PFSK-1 (cell line): ENCODE results near the gene EPHA8. TPM values are rescaled to one million over a fixed set of nuclear protein-coding genes. Genes with fewer than 3 reads are reported as not detected.

ENCODE experiments used
- FOXP2 ChIP-seq: optimal IDR thresholded peaks from 2 replicates; pipeline ENCODE3; 2011; ENCODE audit warnings: borderline replicate concordance, control low read depth, inconsistent platforms; ENCODE audit not compliant: insufficient read depth; ENCODE audit errors: extremely low read length, extremely low read depth
- POLR2AphosphoS5 ChIP-seq: IDR thresholded peaks from 2 replicates; pipeline ENCODE4 v1.6.1; 2012; ENCODE audit warnings: low read depth, mild to moderate bottlenecking, control low read depth, low read length, moderate library complexity
- SIN3A ChIP-seq: IDR thresholded peaks from 2 replicates; pipeline ENCODE4 v1.6.1; 2012; ENCODE audit warnings: mild to moderate bottlenecking, low read length, moderate library complexity, borderline replicate concordance; ENCODE audit not compliant: insufficient read depth
- TAF1 ChIP-seq: IDR thresholded peaks from 2 replicates; pipeline ENCODE4 v1.6.1; 2012; ENCODE audit warnings: low read length, control low read depth, borderline replicate concordance; ENCODE audit not compliant: insufficient read depth
- polyA plus RNA-seq: library from polyadenylated mRNA; unstranded; fragments of >200 nt; gene quantifications from one replicate; pipeline ENCODE4 v1.2.1, GENCODE V29; 2012; ENCODE audit warnings: low read depth, missing spikeins; ENCODE audit not compliant: insufficient read length
- TF ChIP-seq, protein P1 (sequence below), 2 experiments: IDR thresholded peaks; 2 replicates each; pipeline versions ENCODE4 v1.6.1 to v1.8.0; 2011 to 2012; ENCODE audit warnings: low read depth in 2 of 2, low read length in 2 of 2, control low read depth in 1 of 2, inconsistent platforms in 1 of 2, mild to moderate bottlenecking in 1 of 2, moderate library complexity in 1 of 2; ENCODE audit not compliant: insufficient read depth in 1 of 2

The EPHA8 gene
- polyA plus RNA-seq: not detected

DNA sequence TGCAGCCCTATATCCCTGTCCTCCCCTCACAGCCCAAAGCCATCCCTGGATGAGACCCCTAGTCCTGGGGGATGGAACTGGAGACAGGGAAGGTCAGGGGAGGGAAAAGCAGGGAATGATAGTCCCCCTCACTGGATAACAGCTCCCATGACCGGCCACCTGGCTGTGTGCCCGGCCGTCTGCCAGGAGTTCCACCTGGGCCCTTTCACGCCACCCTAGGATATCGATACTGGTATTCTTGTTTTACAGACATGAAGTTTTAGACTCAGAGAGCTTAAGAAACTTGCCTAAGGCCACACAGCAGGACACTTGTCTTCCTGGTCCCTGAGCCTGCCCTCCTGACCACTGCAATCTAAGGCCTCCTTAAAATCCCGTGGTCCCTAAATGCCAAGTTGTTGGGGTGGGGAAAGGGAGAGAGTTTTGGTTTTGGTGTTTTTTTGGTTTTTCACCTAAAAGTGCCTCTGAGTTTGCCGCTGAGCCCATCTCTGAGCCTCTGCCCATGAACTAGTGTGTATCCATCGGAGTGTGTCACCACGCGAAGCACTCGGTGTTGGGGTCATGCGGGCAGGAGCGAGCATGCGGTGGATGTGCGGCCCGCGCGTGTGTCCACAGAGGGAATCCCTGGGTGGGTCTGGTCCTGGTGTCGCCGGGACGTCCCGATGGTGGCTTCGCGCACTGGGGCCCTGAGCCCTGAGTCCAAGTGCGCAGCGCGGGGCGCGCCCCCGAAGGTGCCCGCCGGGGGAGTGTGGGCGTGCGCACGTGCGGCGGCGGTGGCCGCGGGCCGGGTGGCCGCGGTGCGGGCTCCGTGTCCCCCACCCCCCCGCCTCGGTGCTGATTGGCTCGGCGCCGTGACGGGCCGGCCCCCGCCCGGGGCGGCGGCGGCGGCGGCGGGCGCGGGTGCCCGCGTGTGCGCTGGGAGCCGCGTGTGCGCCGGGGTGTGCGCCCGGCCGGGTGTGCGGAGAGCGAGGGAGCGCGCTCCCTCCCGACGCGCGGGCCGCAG, at the start of gene EPHA8:
EPHA8 (plus strand) TSS at position 906 of the 1,000 bp plus-strand sequence. CDS start 147 bp downstream, outside the sequence.
- TF ChIP-seq POLR2AphosphoS5: no peak
- TF ChIP-seq SIN3A: no peak
- TF ChIP-seq, protein P1, sequence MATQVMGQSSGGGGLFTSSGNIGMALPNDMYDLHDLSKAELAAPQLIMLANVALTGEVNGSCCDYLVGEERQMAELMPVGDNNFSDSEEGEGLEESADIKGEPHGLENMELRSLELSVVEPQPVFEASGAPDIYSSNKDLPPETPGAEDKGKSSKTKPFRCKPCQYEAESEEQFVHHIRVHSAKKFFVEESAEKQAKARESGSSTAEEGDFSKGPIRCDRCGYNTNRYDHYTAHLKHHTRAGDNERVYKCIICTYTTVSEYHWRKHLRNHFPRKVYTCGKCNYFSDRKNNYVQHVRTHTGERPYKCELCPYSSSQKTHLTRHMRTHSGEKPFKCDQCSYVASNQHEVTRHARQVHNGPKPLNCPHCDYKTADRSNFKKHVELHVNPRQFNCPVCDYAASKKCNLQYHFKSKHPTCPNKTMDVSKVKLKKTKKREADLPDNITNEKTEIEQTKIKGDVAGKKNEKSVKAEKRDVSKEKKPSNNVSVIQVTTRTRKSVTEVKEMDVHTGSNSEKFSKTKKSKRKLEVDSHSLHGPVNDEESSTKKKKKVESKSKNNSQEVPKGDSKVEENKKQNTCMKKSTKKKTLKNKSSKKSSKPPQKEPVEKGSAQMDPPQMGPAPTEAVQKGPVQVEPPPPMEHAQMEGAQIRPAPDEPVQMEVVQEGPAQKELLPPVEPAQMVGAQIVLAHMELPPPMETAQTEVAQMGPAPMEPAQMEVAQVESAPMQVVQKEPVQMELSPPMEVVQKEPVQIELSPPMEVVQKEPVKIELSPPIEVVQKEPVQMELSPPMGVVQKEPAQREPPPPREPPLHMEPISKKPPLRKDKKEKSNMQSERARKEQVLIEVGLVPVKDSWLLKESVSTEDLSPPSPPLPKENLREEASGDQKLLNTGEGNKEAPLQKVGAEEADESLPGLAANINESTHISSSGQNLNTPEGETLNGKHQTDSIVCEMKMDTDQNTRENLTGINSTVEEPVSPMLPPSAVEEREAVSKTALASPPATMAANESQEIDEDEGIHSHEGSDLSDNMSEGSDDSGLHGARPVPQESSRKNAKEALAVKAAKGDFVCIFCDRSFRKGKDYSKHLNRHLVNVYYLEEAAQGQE (IDR thresholded peaks at IDR 0.05; ENCODE audit: insufficient read depth in 1 of 2, low read depth in 2 of 2, low read length in 2 of 2): no peak
- TF ChIP-seq TAF1: no peak
- TF ChIP-seq FOXP2: no peak

DNA sequence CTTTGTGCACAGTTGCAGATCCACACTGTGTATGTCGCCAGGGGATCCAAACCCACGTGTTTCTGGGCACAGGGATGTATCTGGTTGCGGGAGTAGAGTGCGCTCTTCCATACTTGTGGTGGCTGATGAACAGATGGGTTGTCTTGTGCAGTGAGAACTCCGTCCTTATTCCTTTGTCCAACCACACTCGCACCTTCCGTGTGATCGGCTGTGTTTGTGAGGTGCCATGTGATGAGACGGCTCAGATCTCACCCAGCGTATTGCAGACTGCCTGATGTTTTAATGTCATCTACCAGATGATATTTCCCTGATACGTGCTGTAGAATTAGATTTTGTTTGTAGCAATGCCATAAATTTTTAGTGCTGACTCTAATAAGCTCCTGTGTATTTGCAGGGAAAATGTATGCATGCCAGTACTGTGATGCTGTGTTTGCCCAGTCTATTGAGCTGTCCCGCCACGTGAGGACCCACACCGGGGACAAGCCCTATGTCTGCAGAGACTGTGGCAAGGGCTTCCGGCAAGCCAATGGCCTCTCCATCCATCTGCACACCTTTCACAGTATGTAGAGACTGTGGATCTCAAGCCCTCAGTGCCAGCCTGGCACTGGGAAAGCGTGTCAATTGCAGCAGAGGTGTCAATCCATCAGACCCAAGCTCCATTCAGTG, 46.2 kb upstream of the EPHA8 start:
- TF ChIP-seq, protein P1 (IDR thresholded peaks at IDR 0.05; ENCODE audit: insufficient read depth in 1 of 2, low read depth in 2 of 2, low read length in 2 of 2): no peak
- TF ChIP-seq POLR2AphosphoS5: no peak
- no peak for TF ChIP-seq TAF1
- no peak for TF ChIP-seq FOXP2
- no peak for TF ChIP-seq SIN3A

GRCh38 chr1:22517956-22518355, 45.3 kb upstream of the EPHA8 start:
- TF ChIP-seq TAF1 (no peak), POLR2AphosphoS5 (no peak)
- TF ChIP-seq, protein P1 (IDR thresholded peaks at IDR 0.05; ENCODE audit: insufficient read depth in 1 of 2, low read depth in 2 of 2, low read length in 2 of 2): no peak

- TF ChIP-seq POLR2AphosphoS5 (no peak), FOXP2 (no peak), TAF1 (no peak)
- TF ChIP-seq, protein P1 (IDR thresholded peaks at IDR 0.05; ENCODE audit: insufficient read depth in 1 of 2, low read depth in 2 of 2, low read length in 2 of 2): no peak
These were observed 44.9 kb upstream of the EPHA8 start for GRCh38 chr1:22518379-22518778.
